Gastroesophageal sphincter (tissue), 4 donors: ENCODE measurements around the gene ANGEL2. TPM values are rescaled to one million over a fixed set of nuclear protein-coding genes. Genes with fewer than 3 reads are reported as not detected.

Source experiments
- ATAC-seq: fragments of 150-250 bp; one replicate; pipeline ENCODE4 v1.9.1; 2016; ENCODE audit warnings: mild to moderate bottlenecking, moderate library complexity
- H3K27ac ChIP-seq, 4 donors: fragments of 200-600 bp; sonication (generic) in 3 of 4; 1 replicate in 3 of 4; 2 replicates in 1 of 4; pipeline ENCODE4 v1.5.1; 2016 to 2019
- H3K27me3 ChIP-seq: fragments of 200-600 bp; sonication (generic); one replicate; pipeline ENCODE4 v1.5.1; 2019
- H3K36me3 ChIP-seq, 2 donors: fragments of 200-600 bp; sonication (generic); one replicate each; pipeline ENCODE4 v1.5.1; 2019; ENCODE audit warnings: control low read depth in 1 of 2
- H3K4me1 ChIP-seq, 3 donors: fragments of 200-600 bp; sonication (generic); 1 replicate in 2 of 3; 2 replicates in 1 of 3; pipeline ENCODE4 v1.5.1; 2016 to 2019; ENCODE audit warnings: control low read depth in 2 of 3
- H3K4me3 ChIP-seq, 2 donors: fragments of 200-600 bp; sonication (generic); one replicate each; pipeline ENCODE4 v1.5.1; 2019; ENCODE audit warnings: mild to moderate bottlenecking in 1 of 2, moderate library complexity in 1 of 2
- H3K9me3 ChIP-seq, 3 donors: fragments of 200-600 bp; sonication (generic); one replicate each; pipeline ENCODE4 v1.5.1; 2017 to 2019; ENCODE audit warnings: control low read depth in 2 of 3
- EP300 ChIP-seq: sonication (generic); formaldehyde crosslinking; IDR thresholded peaks from one replicate; pipeline ENCODE4 v1.6.1; 2017; ENCODE audit warnings: antibody characterized with exemption, mild to moderate bottlenecking
- POLR2A ChIP-seq, 2 donors: fragments of 450-650 bp; IDR thresholded peaks; one replicate each; pipeline ENCODE4 v1.6.1; 2017; ENCODE audit warnings: antibody characterized with exemption in 2 of 2, mild to moderate bottlenecking in 2 of 2, moderate library complexity in 1 of 2
- POLR2AphosphoS5 ChIP-seq: sonication (generic); formaldehyde crosslinking; IDR thresholded peaks from one replicate; pipeline ENCODE4 v1.6.1; 2017; ENCODE audit warnings: antibody characterized with exemption
- WGBS, 2 donors: methylation state at CpG; one replicate each; pipeline ENCODE4 v1.1.5; 2018; ENCODE audit warnings: low coverage in 1 of 2; 5-methylcytosine and 5-hydroxymethylcytosine counted together
- total RNA-seq, 4 donors: library from RNA; depleted of rRNA; stranded (reverse); fragments of >200 nt; gene quantifications; one replicate each; pipeline ENCODE4 v1.1.0, GENCODE V29; 2016
- TF ChIP-seq, protein P1 (sequence below), 4 experiments: fragments of 200-600 bp in 2 of 4; fragments of 450-650 bp in 2 of 4; sonication (generic) in 1 of 4; IDR thresholded peaks; one replicate each; pipeline ENCODE4 v1.5.1; 2017 to 2019; ENCODE audit warnings: antibody characterized with exemption in 4 of 4, mild to moderate bottlenecking in 2 of 4, moderate library complexity in 2 of 4

The ANGEL2 gene
- total RNA-seq, 4 donors from 2014 or later, result 20.9 to 85.1 (median 39.0) TPM

DNA sequence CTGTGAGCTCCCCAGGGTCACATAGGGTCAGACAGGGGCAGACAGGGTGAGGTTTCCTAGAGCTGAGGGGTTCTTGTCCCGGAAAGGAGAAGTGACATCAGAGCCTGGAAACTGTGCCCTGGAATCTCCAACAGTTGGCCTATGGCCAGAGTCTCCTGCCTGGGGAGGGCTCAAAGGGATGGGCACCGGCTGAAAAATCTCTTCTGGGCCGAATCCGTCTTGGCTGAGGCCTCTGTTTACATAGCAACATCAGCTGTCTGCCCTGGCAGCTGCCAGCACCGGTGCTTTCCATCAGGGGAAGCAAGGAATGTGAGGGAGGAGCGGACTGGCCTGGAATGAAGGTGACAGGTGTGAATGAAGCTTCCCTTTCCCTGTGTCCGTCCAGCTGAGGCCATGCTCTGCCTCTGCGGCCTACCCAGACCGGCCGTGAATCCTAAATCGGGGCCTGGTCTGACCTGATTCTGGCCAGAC is 34.6 kb downstream of the ANGEL2 start:
- H3K27ac ChIP-seq, result peak overlapping the region in 3 of 4 donors; percentile 50 to 73 (median 67)
- H3K9me3 ChIP-seq, result no peaks in the 10 kb centered on the region
- no peaks in the 10 kb centered on the region for H3K27me3 ChIP-seq
- TF ChIP-seq EP300 (no peak), POLR2AphosphoS5 (no peak), POLR2A (IDR thresholded peaks at IDR 0.05) (no peak)
- TF ChIP-seq, protein P1, sequence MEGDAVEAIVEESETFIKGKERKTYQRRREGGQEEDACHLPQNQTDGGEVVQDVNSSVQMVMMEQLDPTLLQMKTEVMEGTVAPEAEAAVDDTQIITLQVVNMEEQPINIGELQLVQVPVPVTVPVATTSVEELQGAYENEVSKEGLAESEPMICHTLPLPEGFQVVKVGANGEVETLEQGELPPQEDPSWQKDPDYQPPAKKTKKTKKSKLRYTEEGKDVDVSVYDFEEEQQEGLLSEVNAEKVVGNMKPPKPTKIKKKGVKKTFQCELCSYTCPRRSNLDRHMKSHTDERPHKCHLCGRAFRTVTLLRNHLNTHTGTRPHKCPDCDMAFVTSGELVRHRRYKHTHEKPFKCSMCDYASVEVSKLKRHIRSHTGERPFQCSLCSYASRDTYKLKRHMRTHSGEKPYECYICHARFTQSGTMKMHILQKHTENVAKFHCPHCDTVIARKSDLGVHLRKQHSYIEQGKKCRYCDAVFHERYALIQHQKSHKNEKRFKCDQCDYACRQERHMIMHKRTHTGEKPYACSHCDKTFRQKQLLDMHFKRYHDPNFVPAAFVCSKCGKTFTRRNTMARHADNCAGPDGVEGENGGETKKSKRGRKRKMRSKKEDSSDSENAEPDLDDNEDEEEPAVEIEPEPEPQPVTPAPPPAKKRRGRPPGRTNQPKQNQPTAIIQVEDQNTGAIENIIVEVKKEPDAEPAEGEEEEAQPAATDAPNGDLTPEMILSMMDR (IDR thresholded peaks at IDR 0.05), result no peak
- H3K36me3 ChIP-seq, result no peaks in the 10 kb centered on the region
- peak; percentile 54 for ATAC-seq
- peaks cover 0 to 27% (median 16%) of the 10 kb centered on the region in 3 donors for H3K4me1 ChIP-seq
- WGBS, 2 donors, result 12 to 51% methylated on average over 5 to 6 of the region's 11 CpGs
- no peak overlapping the region for H3K4me3 ChIP-seq

DNA sequence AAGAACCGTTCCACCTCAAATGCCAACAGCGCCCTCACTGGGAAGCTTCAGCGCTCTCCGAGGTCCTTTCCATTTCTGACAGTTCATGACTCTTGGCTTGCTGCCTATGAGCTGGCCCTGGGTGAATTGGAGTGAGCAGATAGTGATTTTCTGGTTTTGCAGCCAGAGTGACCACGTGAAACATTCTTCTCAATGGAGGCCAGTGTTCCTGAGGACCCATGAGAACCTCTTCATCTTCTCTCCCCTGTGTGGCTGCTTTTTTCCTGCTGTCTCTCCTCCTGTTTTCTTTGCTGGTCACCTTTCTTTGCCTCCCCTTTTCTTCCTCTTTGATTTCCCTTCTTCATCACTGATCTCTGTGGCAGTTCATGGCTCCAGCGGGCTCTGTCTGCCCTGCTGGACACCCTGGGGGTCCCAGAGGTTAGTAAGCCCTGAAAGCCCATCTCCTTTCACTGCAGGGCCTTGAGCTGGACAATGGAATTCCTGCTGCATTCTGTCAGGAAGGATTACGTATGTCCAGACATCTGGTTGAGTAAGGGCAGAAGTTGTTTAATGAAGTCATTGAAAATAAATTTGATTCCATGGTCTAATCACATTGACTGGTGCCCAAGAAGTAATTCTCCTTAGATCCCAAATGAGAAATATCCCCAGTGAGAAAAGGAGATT is 35.4 kb downstream of the ANGEL2 start:
- ATAC-seq, result peak; percentile 48

DNA sequence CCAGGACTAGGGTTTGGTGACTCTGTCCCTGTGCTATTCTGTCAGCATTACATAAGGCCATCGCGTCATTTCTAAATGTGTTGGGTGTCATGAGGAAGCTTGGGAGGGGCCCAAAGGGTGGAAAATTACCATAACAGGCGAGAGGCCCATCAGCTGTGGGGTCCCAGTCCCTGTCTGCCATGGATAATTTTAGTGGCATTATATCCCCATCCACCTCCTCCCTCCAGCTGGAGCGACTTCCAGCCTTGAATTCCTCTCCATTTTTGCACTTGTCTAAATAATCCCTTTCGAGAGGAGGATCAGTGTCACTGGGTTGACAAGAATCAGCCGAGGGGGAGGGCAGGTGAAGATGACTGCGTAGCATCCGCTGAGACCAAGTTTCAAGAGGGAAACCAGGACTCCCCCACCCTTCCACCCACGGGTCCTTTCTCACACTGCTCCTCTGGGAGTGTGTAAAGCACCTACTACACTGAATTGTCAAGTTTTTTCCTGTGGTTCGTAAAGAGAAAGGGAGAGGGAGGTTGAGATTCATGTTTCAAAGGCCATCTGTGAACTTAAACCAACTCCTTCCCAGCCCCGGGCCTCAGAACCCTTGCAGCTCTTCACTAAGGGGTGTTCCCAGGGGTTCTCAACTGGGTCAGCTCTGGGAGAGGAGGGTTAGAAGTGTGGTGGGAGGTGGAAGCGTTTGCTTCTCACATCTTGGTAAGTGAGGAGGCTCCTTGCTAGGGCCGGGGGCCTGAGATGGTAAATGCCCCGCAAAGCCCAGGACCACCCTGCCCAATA is 36.1 kb downstream of the ANGEL2 start:
- no peak for ATAC-seq
- TF ChIP-seq EP300, result no peak
- no peak for TF ChIP-seq POLR2AphosphoS5
- TF ChIP-seq, protein P1 (IDR thresholded peaks at IDR 0.05), result no peak
- no peak for TF ChIP-seq POLR2A (IDR thresholded peaks at IDR 0.05)
- Histone ChIP-seq H3K27me3 (no peaks in the 10 kb centered on the region), H3K27ac (peak overlapping the region in 3 of 4 donors; percentile 43 to 73 (median 67)), H3K4me1 (peaks cover 0 to 27% (median 16%) of the 10 kb centered on the region in 3 donors), H3K4me3 (no peak overlapping the region), H3K36me3 (no peaks in the 10 kb centered on the region), H3K9me3 (no peaks in the 10 kb centered on the region)
- 65 to 76% methylated on average over 3 to 7 of the region's 14 CpGs for WGBS, 2 donors

More for the DNA sequence above, 35.4 kb downstream of the ANGEL2 start:
- WGBS, 2 donors, result 50 to 79% methylated on average over 6 of the region's 7 CpGs
- Histone ChIP-seq H3K4me3 (no peak overlapping the region), H3K27ac (peak overlapping the region in 3 of 4 donors; percentile 50 to 73 (median 67)), H3K4me1 (peaks cover 0 to 27% (median 16%) of the 10 kb centered on the region in 3 donors), H3K27me3 (no peaks in the 10 kb centered on the region), H3K9me3 (no peaks in the 10 kb centered on the region), H3K36me3 (no peaks in the 10 kb centered on the region)
- TF ChIP-seq POLR2A (IDR thresholded peaks at IDR 0.05) (no peak), POLR2AphosphoS5 (no peak), EP300 (no peak)
- TF ChIP-seq, protein P1 (IDR thresholded peaks at IDR 0.05), result no peak

DNA sequence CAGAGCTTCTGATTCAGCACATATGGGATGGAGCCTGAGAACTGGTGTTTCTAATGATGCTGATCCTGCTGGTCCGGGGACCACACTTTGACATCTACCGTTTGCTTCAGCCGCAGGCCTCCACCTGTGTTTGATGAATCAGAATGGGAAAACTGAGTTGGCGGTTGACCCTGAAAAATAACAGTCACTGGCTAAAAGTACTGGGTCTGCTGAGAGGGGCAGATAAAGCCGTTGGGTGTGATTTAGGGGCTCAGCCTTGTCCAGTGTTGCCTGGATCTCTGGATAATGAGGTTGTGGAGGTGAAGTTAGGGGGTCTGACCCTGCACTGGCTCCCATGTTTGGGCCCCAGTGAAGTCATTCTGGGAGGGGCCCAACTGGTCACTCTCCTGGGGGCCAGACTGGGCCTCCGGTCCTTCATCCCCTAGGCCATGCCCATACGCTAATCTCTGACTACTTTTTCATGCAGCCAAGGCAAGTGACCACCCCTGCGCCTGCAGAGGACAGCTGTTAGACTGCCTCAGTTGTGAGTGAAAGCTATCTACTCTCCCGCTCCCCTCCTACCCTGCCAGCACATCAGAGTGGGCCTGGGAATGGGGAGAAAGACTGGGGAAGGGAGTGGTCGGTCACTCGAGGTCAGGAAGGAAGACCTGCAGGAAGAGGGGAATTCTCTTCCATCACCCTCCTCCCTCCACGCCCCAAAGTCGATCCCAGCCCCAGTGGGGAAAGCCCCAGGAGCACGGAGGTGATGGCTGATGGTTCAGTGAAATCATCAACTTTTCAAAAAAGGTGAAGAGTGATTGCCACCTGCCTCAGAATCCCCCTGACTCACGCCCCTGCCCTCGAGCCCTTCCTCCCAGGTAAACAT is 37.7 kb downstream of the ANGEL2 start:
- peaks cover 0 to 27% (median 16%) of the 10 kb centered on the region in 3 donors for H3K4me1 ChIP-seq
- H3K36me3 ChIP-seq, result no peaks in the 10 kb centered on the region
- TF ChIP-seq POLR2A (IDR thresholded peaks at IDR 0.05), result no peak
- no peak for TF ChIP-seq POLR2AphosphoS5
- TF ChIP-seq, protein P1 (IDR thresholded peaks at IDR 0.05), result no peak
- TF ChIP-seq EP300, result no peak
- no peak overlapping the region for H3K4me3 ChIP-seq
- H3K9me3 ChIP-seq, result no peaks in the 10 kb centered on the region
- peak overlapping the region in 1 of 4 donors; percentile 73 for H3K27ac ChIP-seq
- H3K27me3 ChIP-seq, result no peaks in the 10 kb centered on the region
- 78 to 81% methylated on average over 5 to 8 of the region's 16 CpGs for WGBS, 2 donors
- ATAC-seq, result no peak
